GM12878 (cell line): Measurements from ENCODE around the gene LCT. TPM values are rescaled to one million over a fixed set of nuclear protein-coding genes. Genes with fewer than 3 reads are reported as not detected.

ENCODE experiments used
- ATAC-seq: fragments of 200-7000 bp; cut with Tn5 transposase; 3 replicates; pipeline ENCODE4 v1.9.1; 2020; ENCODE audit warnings: mild to moderate bottlenecking, moderate library complexity
- BruUV-seq: library from RNA; stranded (reverse); fragments of 400-500 nt; replicated peaks from 2 replicates; lab custom pipeline; 2021; lab: Mats Ljungman, UMichigan
- CTCF ChIA-PET: fragments of 300-600 bp; sonication (Branson Sonifier 250); formaldehyde crosslinking; extraction: SDS; loops from one replicate; lab custom pipeline; 2021; ENCODE audit warnings: inconsistent platforms; lab: Yijun Ruan, JAX
- POLR2A ChIA-PET: fragments of 350-600 bp; formaldehyde crosslinking; extraction: SDS; loops from one replicate; lab custom pipeline; 2021; ENCODE audit warnings: inconsistent platforms; lab: Charles Lee
- RAD21 ChIA-PET: fragments of 300-600 bp; sonication (Branson Sonifier 250); formaldehyde crosslinking; loops from one replicate; lab custom pipeline; 2023; ENCODE audit warnings: antibody characterized with exemption; ENCODE audit not compliant: unreplicated experiment; lab: Charles Lee
- SMC1A ChIA-PET: fragments of 300-600 bp; sonication (Branson Sonifier 250); formaldehyde crosslinking; loops from one replicate; lab custom pipeline; 2023; ENCODE audit not compliant: unreplicated experiment, uncharacterized antibody; lab: Charles Lee
- DNase-seq: peaks from one replicate; pipeline ENCODE4 v3.0.0-alpha.2; 2011; ENCODE audit warnings: low read depth, low spot score
- FAIRE-seq: peaks from 3 replicates; lab custom pipeline; 2011; peaks lifted over from hg19 to GRCh38; lab: Jason Lieb, UNC
- H2AFZ ChIP-seq: 2 replicates; pipeline ENCODE4 v1.6.0; 2011; ENCODE audit warnings: low read depth, low read length, control low read depth; ENCODE audit not compliant: control insufficient read depth
- H3K27ac ChIP-seq: 2 replicates; pipeline ENCODE4 v1.5.1; 2011; ENCODE audit warnings: control low read depth; ENCODE audit not compliant: control insufficient read depth, insufficient read depth
- H3K27me3 ChIP-seq, 2 experiments: replicated peaks in 1 of 2; 2 replicates each; pipeline versions ENCODE4 v1.6.0 to v1.6.1; 2011; ENCODE audit warnings: low read length in 1 of 2; ENCODE audit not compliant: control insufficient read depth in 2 of 2, insufficient read depth in 2 of 2
- H3K36me3 ChIP-seq, 2 experiments: 2 replicates each; pipeline ENCODE4 v1.5.1; 2011; ENCODE audit warnings: low read length in 1 of 2; ENCODE audit not compliant: control insufficient read depth in 2 of 2, insufficient read depth in 2 of 2
- H3K4me1 ChIP-seq: 2 replicates; pipeline ENCODE4 v1.6.1; 2011; ENCODE audit warnings: mild to moderate bottlenecking, low read length, moderate library complexity, mixed read lengths; ENCODE audit not compliant: control insufficient read depth, insufficient read depth
- H3K4me2 ChIP-seq: 2 replicates; pipeline ENCODE4 v1.6.0; 2011; ENCODE audit warnings: control low read depth; ENCODE audit not compliant: control insufficient read depth, insufficient read depth
- H3K4me3 ChIP-seq: fragments of 200-600 bp; sonication (generic); 2 replicates; pipeline ENCODE4 v1.5.1; 2016
- H3K79me2 ChIP-seq: 2 replicates; pipeline ENCODE4 v1.6.0; 2011; ENCODE audit warnings: low read length; ENCODE audit not compliant: control insufficient read depth, insufficient read depth
- H3K9ac ChIP-seq: 2 replicates; pipeline ENCODE4 v1.8.0; 2011; ENCODE audit warnings: low read length, control low read depth, mixed read lengths; ENCODE audit not compliant: control insufficient read depth, insufficient read depth
- H3K9me3 ChIP-seq: replicated peaks from 3 replicates; pipeline ENCODE4 v1.5.1; 2011; ENCODE audit warnings: mild to moderate bottlenecking, low read length; ENCODE audit not compliant: control insufficient read depth, insufficient read depth
- H4K20me1 ChIP-seq: 2 replicates; pipeline ENCODE4 v1.6.0; 2011; ENCODE audit not compliant: control insufficient read depth, insufficient read depth
- BCL3 ChIP-seq: IDR thresholded peaks from 2 replicates; pipeline ENCODE4 v1.6.1; 2011; ENCODE audit warnings: borderline replicate concordance, low read depth, mild to moderate bottlenecking, moderate library complexity, low read length; ENCODE audit not compliant: insufficient read depth, poor library complexity, severe bottlenecking
- CBFB ChIP-seq: IDR thresholded peaks from 2 replicates; pipeline ENCODE4 v1.6.1; 2016; ENCODE audit warnings: antibody characterized with exemption, low read depth
- CBX3 ChIP-seq: fragments of 200-600 bp; sonication (generic); IDR thresholded peaks from 2 replicates; pipeline ENCODE4 v1.6.1; 2016; ENCODE audit warnings: low read depth, borderline replicate concordance
- EZH2 ChIP-seq: IDR thresholded peaks from 2 replicates; pipeline ENCODE4 v1.6.1; 2012; ENCODE audit warnings: low read depth, mild to moderate bottlenecking, control low read depth, inconsistent platforms, low read length, borderline replicate concordance; ENCODE audit not compliant: control insufficient read depth
- NR2F1 ChIP-seq: fragments of 450-650 bp; conservative IDR thresholded peaks from 2 replicates; pipeline ENCODE4 v1.6.1; 2017; ENCODE audit warnings: mild to moderate bottlenecking
- RAD21 ChIP-seq: IDR thresholded peaks from 2 replicates; pipeline ENCODE4 v1.6.1; 2011; ENCODE audit warnings: mild to moderate bottlenecking, low read depth, low read length, moderate library complexity; ENCODE audit not compliant: insufficient read depth
- SUZ12 ChIP-seq: fragments of 200-600 bp; sonication (generic); IDR thresholded peaks from one replicate; pipeline ENCODE4 v1.6.1; 2018; ENCODE audit warnings: antibody characterized with exemption, mild to moderate bottlenecking; ENCODE audit not compliant: unreplicated experiment
- ZBTB40 ChIP-seq: fragments of 450-650 bp; IDR thresholded peaks from 2 replicates; pipeline ENCODE4 v1.6.1; 2016; ENCODE audit warnings: mild to moderate bottlenecking, moderate library complexity, borderline replicate concordance
- ZSCAN29 ChIP-seq: fragments of 450-650 bp; IDR thresholded peaks from 2 replicates; pipeline ENCODE4 v1.6.1; 2017; ENCODE audit warnings: mild to moderate bottlenecking, moderate library complexity
- WGBS: methylation state at CpG from one replicate; pipeline ENCODE4 v1.1.6; 2016; ENCODE audit warnings: low lambda C conversion rate; ENCODE audit not compliant: insufficient replicate concordance, insufficient coverage; ENCODE audit errors: missing lambda C conversion rate; 5-methylcytosine and 5-hydroxymethylcytosine counted together
- in situ Hi-C: fragments of 300-500 bp; cut with MboI; formaldehyde crosslinking; loops from 9 replicates; pipeline ENCODE4 v1.14.3; 2018; ENCODE audit warnings: mixed read lengths
- intact Hi-C: fragments of 100-400 bp; cut with micrococcal nuclease; formaldehyde crosslinking; loops from one replicate; pipeline ENCODE4 v1.14.2; 2022; ENCODE audit not compliant: unreplicated experiment
- polyA plus RNA-seq, 11 experiments: library from polyadenylated mRNA; depleted of rRNA in 4 of 11; unstranded in 6 of 11; stranded (reverse) in 5 of 11; fragments of >200 nt; fragmentation: Nextera tagmentation in 4 of 11; fragmentation: Illumina TruSeq in 1 of 11; extraction: Ambion mirVana in 4 of 11; extraction: Trizol in 1 of 11; gene quantifications; 1 replicate in 1 of 11; 2 replicates in 10 of 11; pipeline versions ENCODE4 v1.2.1 to v1.2.3, GENCODE V29; 2011 to 2016; ENCODE audit warnings: inconsistent platforms in 2 of 11, missing spikeins in 2 of 11, low read depth in 1 of 11
- total RNA-seq, 4 experiments: library from RNA; depleted of rRNA in 3 of 4; stranded (reverse); fragments of >200 nt in 3 of 4; fragmentation: Illumina TruSeq in 1 of 4; extraction: Trizol in 1 of 4; gene quantifications; 2 replicates each; pipeline versions ENCODE4 v1.2.1 to v1.2.3, GENCODE V29; 2013 to 2021

The LCT gene
- total and polyA plus RNA-seq, 10 of the 15 experiments (the other 5 are each of a cell fraction or from before 2014, with no cell fraction given): 0.02 to 0.09 (median 0.07) TPM; not detected in 3

GRCh38 chr2:135885709-135886108 lies 48.7 kb upstream of the LCT start:
- peak; percentile 52 for ATAC-seq
- in situ Hi-C loops: no loop called here

More at GRCh38 chr2:135885709-135886108, 48.7 kb upstream of the LCT start:
- H3K4me2 ChIP-seq: no peak overlapping the region
- no peak overlapping the region for H3K4me3 ChIP-seq
- no peak overlapping the region for H3K9ac ChIP-seq
- no peaks in the 10 kb centered on the region for H3K4me1 ChIP-seq
- H3K9me3 ChIP-seq: no peaks in the 10 kb centered on the region; the same call in 2 of the 3 replicates
- no peaks in the 10 kb centered on the region for H3K79me2 ChIP-seq
- ChIA-PET CTCF (interaction anchor here (0.6 to 2.4 kb wide), 6 partner anchors 9 to 499 kb away, joined by 3 to 9 read pairs (median 4); partner anchors contain the start of gene MCM6), SMC1A (interaction anchor here (0.6 to 1.0 kb wide), 4 partner anchors 10 to 28 kb away, joined by 3 read pairs; no protein-coding TSS in a partner anchor), RAD21 (interaction anchor here (1.6 kb wide), 1 partner anchor 499 kb away, joined by 4 read pairs; no protein-coding TSS in a partner anchor), POLR2A (no interaction called here)
- TF ChIP-seq CBFB (no peak), EZH2 (no peak), CBX3 (no peak), SUZ12 (no peak), ZBTB40 (no peak), NR2F1 (no peak), RAD21 (no peak), ZSCAN29 (no peak), BCL3 (no peak)
- intact Hi-C loops: no loop called here
- H3K27me3 ChIP-seq: no peaks in the 10 kb centered on the region
- DNase-seq: no peak
- H2AFZ ChIP-seq: no peak overlapping the region
- BruUV-seq: no TSS peak
- H3K36me3 ChIP-seq: no peaks in the 10 kb centered on the region
- no peak overlapping the region for H3K27ac ChIP-seq
- H4K20me1 ChIP-seq: no peaks in the 10 kb centered on the region
- no peak for FAIRE-seq
- WGBS: 35% methylated on average over 4 of the region's 4 CpGs
